ENCODE results near the gene NTF3.

NTF3 gene

GRCh38 chr12:5498806-5499205, 66.9 kb downstream of the NTF3 start:
- no peak for TF ChIP-seq CTCF (IDR thresholded peaks at IDR 0.05; ENCODE audit: borderline replicate concordance, control extremely low read depth, extremely low read depth, insufficient read depth, missing control alignments)
- in situ Hi-C loops (cut with MboI; ENCODE audit: low sequenced_read_pairs, unreplicated experiment): no loop called here
- DNase-seq (ENCODE audit: low spot score): no peak

GRCh38 chr12:5499566-5500330, 67.8 kb downstream of the NTF3 start:
- in situ Hi-C loops (cut with MboI; ENCODE audit: low sequenced_read_pairs, unreplicated experiment): no loop called here
- no peak for DNase-seq (ENCODE audit: low spot score)
- TF ChIP-seq CTCF (IDR thresholded peaks at IDR 0.05; ENCODE audit: borderline replicate concordance, control extremely low read depth, extremely low read depth, insufficient read depth, missing control alignments): no peak

GRCh38 chr12:5500331-5500659, 68.4 kb downstream of the NTF3 start:
- in situ Hi-C loops (cut with MboI; ENCODE audit: low sequenced_read_pairs, unreplicated experiment): no loop called here
- no peak for DNase-seq (ENCODE audit: low spot score)
- TF ChIP-seq CTCF (IDR thresholded peaks at IDR 0.05; ENCODE audit: borderline replicate concordance, control extremely low read depth, extremely low read depth, insufficient read depth, missing control alignments): no peak

GRCh38 chr12:5503774-5504173, 71.9 kb downstream of the NTF3 start:
- in situ Hi-C loops (cut with MboI; ENCODE audit: low sequenced_read_pairs, unreplicated experiment): no loop called here
- DNase-seq (ENCODE audit: low spot score): no peak
- TF ChIP-seq CTCF (IDR thresholded peaks at IDR 0.05; ENCODE audit: borderline replicate concordance, control extremely low read depth, extremely low read depth, insufficient read depth, missing control alignments): no peak

GRCh38 chr12:5505116-5505515, 73.2 kb downstream of the NTF3 start:
- DNase-seq (ENCODE audit: low spot score): no peak
- no peak for TF ChIP-seq CTCF (IDR thresholded peaks at IDR 0.05; ENCODE audit: borderline replicate concordance, control extremely low read depth, extremely low read depth, insufficient read depth, missing control alignments)
- in situ Hi-C loops (cut with MboI; ENCODE audit: low sequenced_read_pairs, unreplicated experiment): no loop called here

GRCh38 chr12:5505751-5506150, 73.8 kb downstream of the NTF3 start:
- no peak for DNase-seq (ENCODE audit: low spot score)
- TF ChIP-seq CTCF (IDR thresholded peaks at IDR 0.05; ENCODE audit: borderline replicate concordance, control extremely low read depth, extremely low read depth, insufficient read depth, missing control alignments): no peak
- in situ Hi-C loops (cut with MboI; ENCODE audit: low sequenced_read_pairs, unreplicated experiment): no loop called here

Measured in GM13976 (cell line).